GM19463 (cell line): ENCODE data around the gene COPE.
A peak's percentile ranks its signal among the peaks of the same experiment; 100 is the strongest.

Source experiments
- ATAC-seq: cut with Tn5 transposase; IDR thresholded peaks from one replicate; pipeline ENCODE4 v1.9.1; 2021; ENCODE audit warnings: mild to moderate bottlenecking, moderate library complexity; ENCODE audit not compliant: unreplicated experiment

Gene COPE

DNA sequence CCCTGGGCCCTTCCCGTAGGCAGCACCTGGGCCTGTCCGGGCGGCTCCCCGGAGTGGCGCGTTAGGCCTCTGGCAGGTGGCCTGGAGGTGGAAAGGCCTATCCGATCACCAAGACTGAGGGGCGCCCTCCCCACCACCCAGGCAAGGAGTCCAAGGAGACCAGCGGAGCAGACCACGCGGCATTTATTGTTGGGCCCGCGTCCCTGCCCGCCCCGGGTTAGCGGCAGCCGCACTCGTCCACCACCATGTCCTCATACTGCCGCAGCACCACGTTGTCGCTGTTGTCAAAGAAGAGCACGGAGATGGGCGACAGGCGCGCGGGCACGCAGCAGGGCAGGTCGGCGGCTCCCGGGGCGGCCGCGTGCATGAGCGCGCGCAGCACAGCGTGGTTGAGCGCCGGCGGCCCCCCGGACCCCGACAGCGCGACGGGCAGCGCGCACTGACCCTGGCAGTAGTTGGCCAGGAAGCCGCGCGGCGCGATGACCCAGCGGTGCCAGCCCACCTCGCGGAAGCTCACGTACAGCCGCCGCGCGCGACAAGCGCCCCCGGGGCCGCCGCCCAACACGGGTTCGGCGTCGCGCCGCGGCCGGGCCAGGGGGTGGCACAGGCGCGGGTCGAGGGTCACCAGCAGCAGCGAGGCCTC is 50.7 kb downstream of the COPE start:
- no peak for ATAC-seq

DNA sequence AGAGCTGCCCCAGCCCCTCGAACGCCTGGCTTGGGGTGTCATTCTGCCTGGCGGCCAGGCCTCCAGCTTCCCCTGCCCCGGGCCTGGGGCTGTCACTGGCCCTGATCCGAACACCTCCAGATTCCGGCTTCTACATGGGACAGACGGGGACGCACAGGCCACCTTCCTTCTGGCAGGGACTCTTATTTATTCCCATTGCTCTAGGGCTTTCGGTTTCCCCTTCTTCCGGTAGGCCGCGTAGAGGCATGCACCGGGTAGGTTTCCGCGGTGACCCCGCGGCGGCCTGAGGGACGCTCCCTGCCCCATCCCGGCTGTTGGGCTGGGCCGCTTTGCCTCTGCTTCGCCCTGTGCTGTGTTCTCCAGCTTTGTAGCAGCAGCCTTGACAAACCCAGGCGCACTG is 51.4 kb downstream of the COPE start:
- ATAC-seq: no peak

DNA sequence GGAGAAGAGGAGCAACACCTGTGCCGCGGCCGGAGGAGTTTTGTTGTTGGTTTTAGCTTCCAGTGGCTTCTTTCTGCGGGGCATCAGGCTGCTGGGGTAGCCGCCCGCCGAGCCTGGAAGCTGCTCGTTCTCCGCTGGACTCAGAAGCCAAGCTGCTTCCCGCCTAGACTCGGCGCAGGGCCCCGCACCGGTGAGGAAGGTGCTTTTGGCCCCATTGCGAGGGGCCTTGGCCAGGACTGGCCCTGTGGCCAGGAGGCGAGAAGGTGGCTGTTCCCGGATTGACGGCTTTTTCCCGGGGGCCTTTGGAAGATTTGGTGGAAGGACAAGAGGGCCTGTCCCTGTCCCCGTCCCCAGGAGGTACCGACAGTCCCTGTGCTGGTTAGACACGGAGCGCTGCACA is 52.0 kb downstream of the COPE start:
- ATAC-seq: no peak

DNA sequence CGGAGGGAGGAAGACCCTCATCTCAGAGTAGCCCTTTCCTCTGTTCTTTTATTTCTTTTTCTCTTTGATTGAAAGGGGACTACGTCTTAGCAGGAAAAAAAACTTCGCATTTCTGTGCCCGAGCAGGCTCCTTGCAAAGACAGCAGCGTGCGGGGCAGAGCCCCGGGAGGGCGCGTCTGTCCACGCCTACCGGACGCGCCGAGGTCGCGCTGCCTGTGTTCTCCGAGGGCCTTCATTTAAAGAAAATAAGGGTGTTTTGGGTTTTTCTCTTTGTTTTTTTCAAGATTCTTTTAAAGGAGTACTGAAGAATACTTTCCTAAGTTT is 52.4 kb downstream of the COPE start:
- ATAC-seq: no peak

DNA sequence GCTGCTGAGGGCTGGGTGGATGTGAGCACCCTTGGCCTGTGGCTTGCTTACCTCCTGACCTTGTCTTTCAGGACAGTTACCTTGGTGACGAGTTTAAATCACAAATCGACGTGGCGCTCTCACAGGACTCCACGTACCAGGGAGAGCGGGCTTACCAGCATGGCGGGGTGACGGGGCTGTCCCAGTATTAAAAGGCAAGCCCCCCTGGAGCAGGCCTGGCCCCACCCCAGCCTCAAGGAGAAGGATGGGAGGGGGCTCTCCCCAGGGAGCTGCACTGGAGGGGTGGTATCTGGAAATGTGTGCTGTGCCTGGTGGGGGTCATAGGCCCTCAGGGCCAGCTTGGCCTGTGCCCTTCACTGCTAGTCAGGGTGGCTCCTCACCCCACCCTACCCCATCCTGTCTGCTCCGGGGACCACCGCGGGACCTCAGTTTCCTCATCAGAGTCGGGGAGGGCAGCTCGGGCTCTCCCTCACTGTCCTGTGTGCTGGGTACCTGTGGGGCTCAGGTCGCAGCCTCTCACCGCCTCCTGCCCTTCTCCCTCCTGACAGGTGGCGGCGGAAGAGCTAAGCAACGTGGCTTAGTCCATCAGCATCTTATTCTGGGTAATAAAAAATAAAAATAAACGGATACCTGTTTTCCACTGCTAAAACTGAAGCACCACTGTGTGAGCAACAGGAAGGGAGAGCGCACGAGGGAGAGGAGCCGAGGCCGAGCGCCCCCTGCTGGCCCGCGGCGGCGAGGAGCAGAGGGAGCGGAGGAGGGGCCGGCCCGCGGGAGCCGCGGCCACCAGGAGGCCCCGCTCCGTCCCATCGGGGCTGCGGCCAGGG is 53.0 kb downstream of the COPE start:
- peak; percentile 42 for ATAC-seq

DNA sequence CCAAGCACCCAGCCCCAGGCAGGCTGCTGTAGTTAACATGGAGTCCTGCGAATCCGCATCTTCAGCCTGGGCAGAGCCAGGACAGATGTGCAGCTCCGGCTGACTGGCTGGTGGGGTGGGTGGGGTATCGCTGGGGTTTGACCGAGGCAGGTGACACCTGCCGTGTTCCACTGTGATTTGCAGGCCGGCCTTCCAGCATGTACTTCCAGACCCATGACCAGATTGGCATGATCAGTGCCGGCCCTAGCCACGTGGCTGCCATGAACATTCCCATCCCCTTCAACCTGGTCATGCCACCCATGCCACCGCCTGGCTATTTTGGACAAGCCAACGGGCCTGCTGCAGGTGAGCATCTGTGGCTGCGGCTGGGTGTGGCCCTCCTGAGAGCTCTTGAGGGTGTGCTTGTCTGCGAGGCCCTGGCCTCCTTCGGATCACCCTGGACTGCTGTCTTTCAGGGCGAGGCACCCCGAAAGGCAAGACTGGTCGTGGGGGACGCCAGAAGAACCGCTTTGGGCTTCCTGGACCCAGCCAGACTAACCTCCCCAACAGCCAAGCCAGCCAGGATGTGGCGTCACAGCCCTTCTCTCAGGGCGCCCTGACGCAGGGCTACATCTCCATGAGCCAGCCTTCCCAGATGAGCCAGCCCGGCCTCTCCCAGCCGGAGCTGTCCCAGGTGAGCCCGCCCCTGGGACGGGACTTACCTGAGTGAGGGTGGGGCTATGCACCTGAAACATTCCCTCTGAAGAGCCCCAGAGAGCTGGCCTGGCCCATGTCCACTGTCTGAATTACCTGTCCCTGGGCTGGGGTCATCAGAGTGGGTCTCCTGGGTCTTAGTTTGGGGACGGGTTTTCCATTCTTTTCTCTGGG is 53.8 kb downstream of the COPE start:
- no peak for ATAC-seq

DNA sequence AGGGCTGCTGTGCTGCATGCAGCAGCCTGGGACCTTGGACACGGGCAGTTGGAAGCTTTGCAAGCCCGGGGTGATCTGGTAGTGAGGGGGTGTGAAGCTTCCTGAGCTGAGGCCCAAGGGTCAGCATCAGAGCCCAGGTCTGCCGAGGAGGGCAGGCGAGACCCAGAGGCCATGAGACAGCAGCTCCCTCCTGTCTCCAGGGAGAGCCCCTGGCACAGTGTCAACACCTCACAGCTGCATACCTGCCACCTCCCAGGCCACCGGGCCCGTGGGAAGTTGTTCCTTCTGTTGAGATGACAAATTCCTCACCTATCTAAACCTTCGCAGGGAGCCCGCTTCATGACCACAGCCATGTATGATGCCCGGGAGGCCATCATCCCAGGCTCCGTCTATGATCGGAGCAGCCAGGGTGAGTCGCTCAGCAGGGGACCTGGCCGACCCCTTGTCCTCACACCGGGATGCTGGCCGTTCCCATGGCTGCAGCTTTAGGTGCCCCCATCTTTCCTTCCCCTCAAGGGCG is 55.3 kb downstream of the COPE start:
- ATAC-seq: no peak

DNA sequence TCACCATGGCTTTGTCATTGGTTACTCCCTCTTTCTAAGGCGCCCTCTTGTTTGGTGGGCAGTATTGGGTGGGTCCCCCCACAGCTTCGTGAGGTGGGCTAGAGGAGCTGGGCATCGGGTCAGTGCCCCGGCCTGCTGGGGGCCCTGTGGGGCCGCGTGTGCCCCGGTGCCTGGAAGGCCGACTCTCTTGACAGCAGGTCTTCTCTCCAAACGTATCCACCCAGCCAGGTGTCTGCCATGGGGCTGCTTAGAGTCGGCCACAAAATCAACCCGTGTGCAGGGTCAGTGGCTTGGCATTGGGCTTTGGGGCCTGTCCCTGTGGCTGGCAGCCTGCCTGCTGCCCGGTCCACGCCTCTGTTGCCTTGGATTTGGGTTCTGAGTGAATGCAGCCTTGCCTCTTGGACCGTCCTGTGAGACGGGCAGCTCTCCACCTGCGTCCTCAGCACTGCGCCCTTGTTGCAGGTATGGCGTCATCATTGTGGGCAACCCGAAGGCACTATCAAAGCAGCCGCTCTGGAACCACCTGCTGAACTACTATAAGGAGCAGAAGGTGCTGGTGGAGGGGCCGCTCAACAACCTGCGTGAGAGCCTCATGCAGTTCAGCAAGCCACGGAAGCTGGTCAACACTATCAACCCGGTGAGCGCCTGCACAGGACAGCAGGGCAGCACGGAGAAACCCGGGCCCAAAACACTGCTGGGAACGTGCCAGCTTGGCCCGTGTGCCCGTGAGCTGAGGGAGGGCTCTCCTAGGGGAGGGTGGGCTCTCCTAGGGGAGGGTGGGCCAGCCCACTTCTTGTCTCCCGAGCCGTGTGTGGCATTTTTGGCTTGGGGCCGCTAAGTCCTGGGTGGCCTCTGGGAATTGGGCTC is 56.0 kb downstream of the COPE start:
- no peak for ATAC-seq

DNA sequence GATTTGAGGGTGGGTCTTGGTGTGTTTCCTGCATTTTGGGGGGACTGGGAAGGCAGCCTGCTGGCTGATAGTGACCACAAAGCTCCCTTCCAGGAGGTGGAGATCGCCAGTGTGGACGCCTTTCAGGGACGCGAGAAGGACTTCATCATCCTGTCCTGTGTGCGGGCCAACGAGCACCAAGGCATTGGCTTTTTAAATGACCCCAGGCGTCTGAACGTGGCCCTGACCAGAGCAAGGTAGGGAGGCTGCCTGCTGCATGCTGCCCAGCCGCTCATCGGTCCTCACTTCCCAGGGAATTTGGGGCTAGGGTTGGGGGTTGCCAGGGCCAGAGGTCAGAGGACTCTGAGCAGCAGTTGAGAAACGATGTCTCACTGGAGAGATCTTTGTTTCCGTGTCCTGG is 57.3 kb downstream of the COPE start:
- ATAC-seq: no peak

DNA sequence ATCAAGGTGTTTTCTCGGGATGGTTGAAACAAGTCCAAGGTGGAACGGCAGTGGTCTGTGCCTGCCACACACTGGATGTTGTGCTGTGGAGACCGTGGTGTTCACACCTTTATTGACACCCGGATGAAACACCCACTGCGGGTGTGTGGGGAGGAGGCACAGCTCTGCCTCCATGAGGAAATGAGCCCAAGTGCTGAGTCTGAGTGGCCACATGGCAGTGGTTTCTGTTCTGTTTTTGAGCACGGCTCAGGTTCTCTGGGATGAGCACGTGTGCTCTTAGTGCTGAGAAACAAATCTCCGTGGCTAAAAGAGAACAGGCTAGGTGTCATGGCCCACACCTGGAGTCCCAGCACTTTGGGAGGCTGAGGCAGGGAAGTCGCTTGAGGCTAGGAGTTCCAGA is 58.0 kb downstream of the COPE start:
- ATAC-seq: no peak

DNA sequence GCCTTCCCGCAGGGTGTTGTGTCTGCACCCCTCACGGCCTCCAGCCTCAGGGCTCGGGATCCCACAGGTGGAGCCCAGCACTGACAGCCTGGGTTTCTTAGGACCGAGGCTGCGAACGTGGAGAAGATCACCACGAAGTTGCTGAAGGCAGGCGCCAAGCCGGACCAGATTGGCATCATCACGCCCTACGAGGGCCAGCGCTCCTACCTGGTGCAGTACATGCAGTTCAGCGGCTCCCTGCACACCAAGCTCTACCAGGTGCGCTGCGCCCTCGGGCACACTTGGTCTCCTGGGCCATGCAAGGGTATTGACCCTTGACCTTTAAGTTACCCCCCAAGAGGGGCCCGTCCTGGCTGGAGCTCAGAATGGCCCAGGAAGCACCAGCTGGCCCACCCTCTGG is 58.5 kb downstream of the COPE start:
- ATAC-seq: no peak

DNA sequence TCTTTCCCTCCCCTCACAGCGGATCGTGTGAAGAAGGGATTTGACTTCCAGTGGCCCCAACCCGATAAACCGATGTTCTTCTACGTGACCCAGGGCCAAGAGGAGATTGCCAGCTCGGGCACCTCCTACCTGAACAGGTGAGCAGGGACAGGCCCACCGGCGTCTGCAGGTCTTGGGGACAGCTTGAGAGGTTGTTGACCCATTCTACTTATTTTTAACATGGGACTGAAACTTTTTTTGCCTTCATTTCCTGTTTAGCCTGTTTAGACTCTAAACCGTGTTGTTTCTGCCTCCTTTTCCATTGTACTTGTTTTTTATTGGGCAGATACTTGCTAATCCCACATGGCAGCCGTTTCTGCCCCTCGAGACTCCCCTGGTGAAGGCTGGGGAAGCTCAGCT is 58.9 kb downstream of the COPE start:
- ATAC-seq: no peak

DNA sequence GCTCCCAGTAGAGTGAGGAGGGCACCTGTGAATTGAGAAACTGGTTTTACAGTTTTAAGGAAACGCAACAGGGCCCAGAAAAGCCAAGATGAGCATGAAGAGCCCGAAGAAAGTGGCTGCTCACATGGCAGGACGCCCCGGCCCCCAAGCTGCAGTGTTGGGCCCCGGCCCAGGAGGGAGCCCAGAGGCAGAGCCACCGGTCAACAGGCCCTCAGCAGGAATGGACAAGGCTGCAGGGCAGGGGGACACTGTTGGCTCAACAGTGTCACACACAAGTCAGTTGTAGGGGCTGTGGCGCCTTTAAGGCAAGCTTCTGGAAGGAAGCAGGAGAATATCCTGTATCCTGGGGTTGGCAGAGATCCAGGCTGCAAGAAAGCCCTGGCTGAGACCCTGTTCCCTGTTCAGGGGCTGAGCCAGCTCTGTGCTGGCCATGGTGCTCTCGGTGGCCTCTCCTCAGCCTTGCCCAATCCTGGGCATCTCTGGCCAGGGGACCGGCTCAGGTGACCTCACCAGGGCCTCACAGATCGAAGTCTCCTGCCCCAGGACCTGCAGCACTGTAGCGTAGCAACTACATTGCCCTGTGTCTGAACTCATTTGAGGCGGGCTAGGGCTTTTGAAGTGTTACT is 59.4 kb downstream of the COPE start:
- ATAC-seq: no peak

DNA sequence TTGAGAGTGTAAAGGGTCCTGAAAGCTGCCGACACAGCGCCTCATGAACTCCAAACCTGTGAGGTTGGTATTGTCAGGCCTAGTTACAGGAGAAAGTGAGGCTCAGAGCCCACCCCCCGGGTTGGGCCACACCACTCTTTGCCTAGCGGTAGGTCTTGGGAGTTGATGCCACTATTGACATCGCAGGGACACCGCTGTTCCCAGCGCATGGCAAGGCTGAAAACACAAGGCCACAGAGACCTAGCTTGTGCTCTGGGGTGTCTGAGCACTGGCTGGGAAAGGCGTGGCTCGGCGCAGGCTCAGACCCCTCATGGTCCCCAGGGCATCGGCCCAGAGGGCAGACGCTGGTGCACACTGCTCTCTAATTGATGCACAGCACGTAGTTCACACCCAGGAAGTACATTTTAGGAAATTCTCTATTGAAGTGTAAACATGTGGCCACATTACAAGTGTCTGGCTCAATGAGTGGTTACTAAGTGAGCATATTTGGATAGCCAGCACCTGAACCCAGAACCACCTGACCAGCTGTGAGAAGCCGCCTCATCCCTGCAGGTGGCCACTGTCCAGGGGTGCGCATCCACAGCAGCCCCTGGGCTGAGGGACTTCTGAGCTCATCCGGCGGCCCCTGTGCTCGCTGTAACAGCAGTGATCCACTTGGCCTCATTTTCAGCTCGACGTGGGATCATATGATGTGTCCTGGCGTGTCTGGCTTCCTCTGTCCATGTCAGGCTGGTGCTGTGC is 60.1 kb downstream of the COPE start:
- no peak for ATAC-seq

DNA sequence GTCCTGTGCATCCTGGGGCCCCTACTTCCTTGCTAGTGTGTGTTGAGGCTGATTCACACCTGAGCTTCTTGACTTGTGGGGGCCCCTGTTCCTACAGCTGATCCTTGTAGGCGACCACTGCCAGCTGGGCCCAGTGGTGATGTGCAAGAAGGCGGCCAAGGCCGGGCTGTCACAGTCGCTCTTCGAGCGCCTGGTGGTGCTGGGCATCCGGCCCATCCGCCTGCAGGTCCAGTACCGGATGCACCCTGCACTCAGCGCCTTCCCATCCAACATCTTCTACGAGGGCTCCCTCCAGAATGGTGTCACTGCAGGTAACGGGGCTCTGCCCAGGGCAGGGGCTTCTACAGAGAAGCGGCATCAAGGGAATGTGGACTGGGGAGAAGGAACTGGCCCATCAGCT is 62.0 kb downstream of the COPE start:
- ATAC-seq: no peak

DNA sequence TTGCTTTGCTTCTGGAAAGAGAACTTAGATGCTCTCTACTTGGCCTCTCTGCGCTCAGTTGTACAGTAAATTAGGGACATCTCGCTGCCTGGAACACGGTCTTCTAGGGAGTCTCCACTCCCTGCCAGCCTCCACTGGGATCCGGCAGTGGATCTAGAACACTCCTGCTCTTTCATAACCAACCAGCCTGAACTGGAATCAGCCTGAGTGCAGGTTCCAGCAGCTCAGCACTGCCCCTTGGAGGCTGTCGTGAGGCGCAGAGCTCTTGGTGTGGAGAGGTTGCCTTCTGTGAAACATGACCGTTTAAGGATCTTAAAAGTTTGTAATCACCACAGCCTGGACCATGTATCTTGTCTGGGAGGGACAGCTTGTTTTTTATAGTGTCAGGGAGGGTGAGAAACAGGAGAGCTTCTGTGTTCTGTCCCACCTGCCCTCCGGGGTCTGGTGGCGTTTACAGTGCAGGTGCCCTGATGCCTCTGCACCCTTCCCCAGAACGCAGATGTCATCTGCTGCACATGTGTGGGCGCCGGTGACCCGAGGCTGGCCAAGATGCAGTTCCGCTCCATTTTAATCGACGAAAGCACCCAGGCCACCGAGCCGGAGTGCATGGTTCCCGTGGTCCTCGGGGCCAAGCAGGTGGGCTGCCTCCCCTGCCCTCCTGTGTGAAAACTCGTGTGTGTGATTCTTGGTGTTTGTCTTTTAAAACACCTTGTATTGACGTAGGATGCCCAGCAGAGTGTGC is 62.6 kb downstream of the COPE start:
- no peak for ATAC-seq

DNA sequence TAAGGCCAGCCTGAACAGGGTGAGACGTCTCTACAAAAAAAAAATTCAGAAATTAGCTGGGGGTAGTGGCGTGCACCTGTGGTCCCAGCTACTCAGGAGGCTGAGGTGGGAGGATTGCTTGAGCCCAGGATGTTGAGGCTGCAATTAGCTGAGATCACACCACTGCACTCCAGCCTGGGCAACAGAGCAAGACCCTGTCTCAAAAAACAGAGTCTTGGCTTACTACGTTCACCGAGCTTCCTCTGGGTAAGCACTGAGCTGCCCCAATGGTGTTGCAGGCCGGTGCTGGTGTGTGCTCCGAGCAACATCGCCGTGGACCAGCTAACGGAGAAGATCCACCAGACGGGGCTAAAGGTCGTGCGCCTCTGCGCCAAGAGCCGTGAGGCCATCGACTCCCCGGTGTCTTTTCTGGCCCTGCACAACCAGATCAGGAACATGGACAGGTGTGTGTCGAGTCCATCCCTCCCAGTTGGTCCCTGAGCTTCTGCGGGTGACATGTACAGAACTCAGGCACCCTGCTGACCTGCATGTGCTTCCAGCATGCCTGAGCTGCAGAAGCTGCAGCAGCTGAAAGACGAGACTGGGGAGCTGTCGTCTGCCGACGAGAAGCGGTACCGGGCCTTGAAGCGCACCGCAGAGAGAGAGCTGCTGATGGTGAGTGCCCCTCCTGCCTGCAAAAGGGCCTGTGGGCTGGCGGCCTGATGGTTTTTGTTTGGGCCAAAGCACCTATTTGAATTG is 63.4 kb downstream of the COPE start:
- no peak for ATAC-seq

DNA sequence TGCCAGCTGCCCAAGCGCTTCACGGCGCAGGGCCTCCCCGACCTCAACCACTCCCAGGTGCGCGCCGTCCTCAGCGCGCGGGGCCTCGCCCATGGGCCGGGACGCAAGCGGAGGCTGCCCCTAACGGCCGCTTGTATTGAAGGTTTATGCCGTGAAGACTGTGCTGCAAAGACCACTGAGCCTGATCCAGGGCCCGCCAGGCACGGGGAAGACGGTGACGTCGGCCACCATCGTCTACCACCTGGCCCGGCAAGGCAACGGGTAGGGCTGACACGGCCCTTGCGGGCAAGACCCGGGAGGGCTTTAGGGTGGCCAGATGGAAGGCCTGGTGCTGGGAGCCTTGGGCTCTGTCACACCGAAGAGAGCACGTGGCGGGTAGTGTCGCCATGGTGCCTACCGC is 64.2 kb downstream of the COPE start:
- ATAC-seq: no peak
